Loucy (cell line): Measurements from ENCODE around the gene MCM10.

ENCODE experiments used
- EZH2phosphoT487 ChIP-seq: fragments of 200-600 bp; IDR thresholded peaks from 2 replicates; pipeline ENCODE4 v1.6.1; 2018; ENCODE audit warnings: antibody characterized with exemption, mild to moderate bottlenecking, moderate library complexity, borderline replicate concordance
- TF ChIP-seq, protein P1 (sequence below): fragments of 200-600 bp; sonication (generic); conservative IDR thresholded peaks from 2 replicates; pipeline ENCODE4 v1.5.1; 2014; ENCODE audit warnings: mild to moderate bottlenecking, antibody characterized with exemption, low read length

DNA sequence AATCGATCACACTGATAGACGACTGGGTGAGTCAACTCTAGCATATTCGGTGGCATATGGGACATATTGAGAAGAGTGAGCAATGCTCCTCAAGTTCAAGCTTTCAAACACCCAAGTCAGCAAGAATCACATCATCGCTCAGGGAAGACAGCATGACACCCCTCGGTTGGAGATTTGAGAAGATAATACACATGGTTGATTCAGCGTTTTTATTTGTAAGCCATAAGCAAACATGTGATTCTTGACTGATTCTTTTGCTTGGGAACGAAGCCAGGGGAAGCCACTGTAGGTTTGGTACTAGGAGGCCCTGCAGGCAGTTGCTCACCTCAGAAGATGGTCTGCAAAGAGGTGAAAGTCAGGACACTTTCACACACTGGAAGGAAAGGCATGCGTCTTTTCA lies 60.2 kb downstream of the MCM10 start:
- TF ChIP-seq, protein P1, sequence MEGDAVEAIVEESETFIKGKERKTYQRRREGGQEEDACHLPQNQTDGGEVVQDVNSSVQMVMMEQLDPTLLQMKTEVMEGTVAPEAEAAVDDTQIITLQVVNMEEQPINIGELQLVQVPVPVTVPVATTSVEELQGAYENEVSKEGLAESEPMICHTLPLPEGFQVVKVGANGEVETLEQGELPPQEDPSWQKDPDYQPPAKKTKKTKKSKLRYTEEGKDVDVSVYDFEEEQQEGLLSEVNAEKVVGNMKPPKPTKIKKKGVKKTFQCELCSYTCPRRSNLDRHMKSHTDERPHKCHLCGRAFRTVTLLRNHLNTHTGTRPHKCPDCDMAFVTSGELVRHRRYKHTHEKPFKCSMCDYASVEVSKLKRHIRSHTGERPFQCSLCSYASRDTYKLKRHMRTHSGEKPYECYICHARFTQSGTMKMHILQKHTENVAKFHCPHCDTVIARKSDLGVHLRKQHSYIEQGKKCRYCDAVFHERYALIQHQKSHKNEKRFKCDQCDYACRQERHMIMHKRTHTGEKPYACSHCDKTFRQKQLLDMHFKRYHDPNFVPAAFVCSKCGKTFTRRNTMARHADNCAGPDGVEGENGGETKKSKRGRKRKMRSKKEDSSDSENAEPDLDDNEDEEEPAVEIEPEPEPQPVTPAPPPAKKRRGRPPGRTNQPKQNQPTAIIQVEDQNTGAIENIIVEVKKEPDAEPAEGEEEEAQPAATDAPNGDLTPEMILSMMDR = no peak
- no peak for TF ChIP-seq EZH2phosphoT487
